H9 (cell line): ENCODE measurements around the gene MVP. TPM values are rescaled to one million over a fixed set of nuclear protein-coding genes. Genes with fewer than 3 reads are reported as not detected.

ENCODE experiments used
- DNase-seq: peaks from one replicate; pipeline ENCODE4 v3.0.0-alpha.2; 2017
- H2AFZ ChIP-seq: one replicate; pipeline ENCODE4 v1.6.1; 2013; ENCODE audit warnings: mild to moderate bottlenecking, low read length, control low read depth, moderate library complexity
- H2AK5ac ChIP-seq: 2 replicates; pipeline ENCODE4 v1.6.1; 2013; ENCODE audit warnings: low read length, control low read depth, mixed read lengths; ENCODE audit not compliant: insufficient read length
- H2BK120ac ChIP-seq: one replicate; pipeline ENCODE4 v1.6.1; 2013; ENCODE audit warnings: low read depth, mild to moderate bottlenecking, low read length, control low read depth, inconsistent platforms; ENCODE audit not compliant: poor library complexity, severe bottlenecking
- H2BK12ac ChIP-seq: 2 replicates; pipeline ENCODE4 v1.6.1; 2013; ENCODE audit warnings: low read length, control low read depth, mixed read lengths, low read depth; ENCODE audit not compliant: insufficient read length
- H2BK15ac ChIP-seq: 2 replicates; pipeline ENCODE4 v1.6.1; 2013; ENCODE audit warnings: low read depth, low read length, control low read depth
- H2BK20ac ChIP-seq: one replicate; pipeline ENCODE4 v1.6.1; 2013; ENCODE audit warnings: low read depth, mild to moderate bottlenecking, low read length, control low read depth, inconsistent platforms; ENCODE audit not compliant: poor library complexity, severe bottlenecking
- H2BK5ac ChIP-seq: 2 replicates; pipeline ENCODE4 v1.6.1; 2013; ENCODE audit warnings: low read length, control low read depth, mixed read lengths; ENCODE audit not compliant: insufficient read length
- H3K14ac ChIP-seq: 2 replicates; pipeline ENCODE4 v1.6.1; 2013; ENCODE audit warnings: low read length, control low read depth; ENCODE audit not compliant: insufficient read depth
- H3K18ac ChIP-seq: 2 replicates; pipeline ENCODE4 v1.6.1; 2013; ENCODE audit warnings: low read depth, mild to moderate bottlenecking, mixed read lengths, low read length, control low read depth; ENCODE audit not compliant: insufficient read length
- H3K23ac ChIP-seq: 2 replicates; pipeline ENCODE4 v1.6.1; 2013; ENCODE audit warnings: low read length, control low read depth, mixed read lengths, low read depth; ENCODE audit not compliant: insufficient read length
- H3K23me2 ChIP-seq: 2 replicates; pipeline ENCODE4 v1.6.1; 2013; ENCODE audit warnings: low read depth, mild to moderate bottlenecking, mixed read lengths, low read length, control low read depth; ENCODE audit not compliant: insufficient read length, poor library complexity, severe bottlenecking
- H3K27ac ChIP-seq: 2 replicates; pipeline ENCODE4 v1.5.1; 2013; ENCODE audit warnings: low read length, control low read depth, mixed read lengths, low read depth; ENCODE audit not compliant: insufficient read length
- H3K27me3 ChIP-seq: 2 replicates; pipeline ENCODE4 v1.6.1; 2013; ENCODE audit warnings: low read length, control low read depth, inconsistent platforms; ENCODE audit not compliant: insufficient read depth
- H3K4ac ChIP-seq: 2 replicates; pipeline ENCODE4 v1.6.1; 2013; ENCODE audit warnings: low read depth, mild to moderate bottlenecking, control low read depth, inconsistent platforms, low read length, moderate library complexity
- H3K4me1 ChIP-seq: 2 replicates; pipeline ENCODE4 v1.6.1; 2013; ENCODE audit warnings: low read length, control low read depth, inconsistent platforms; ENCODE audit not compliant: insufficient read depth
- H3K4me2 ChIP-seq: 2 replicates; pipeline ENCODE4 v1.6.1; 2013; ENCODE audit warnings: low read length, control low read depth, mixed read lengths; ENCODE audit not compliant: insufficient read length, insufficient read depth
- H3K56ac ChIP-seq: 2 replicates; pipeline ENCODE4 v1.6.1; 2013; ENCODE audit warnings: low read depth, mild to moderate bottlenecking, mixed read lengths, low read length, control low read depth; ENCODE audit not compliant: insufficient read length
- H3K79me1 ChIP-seq: 2 replicates; pipeline ENCODE4 v1.6.1; 2013; ENCODE audit warnings: low read depth, mild to moderate bottlenecking, moderate library complexity, low read length, control low read depth, inconsistent platforms; ENCODE audit not compliant: insufficient read depth, poor library complexity, severe bottlenecking
- H3K79me2 ChIP-seq: 2 replicates; pipeline ENCODE4 v1.6.1; 2013; ENCODE audit warnings: low read length, control low read depth, inconsistent platforms; ENCODE audit not compliant: insufficient read depth
- H3K9ac ChIP-seq: 2 replicates; pipeline ENCODE4 v1.6.1; 2013; ENCODE audit warnings: low read length, control low read depth, mixed read lengths; ENCODE audit not compliant: insufficient read length; ENCODE audit errors: extremely low read depth
- H3K9me3 ChIP-seq: one replicate; pipeline ENCODE4 v1.6.1; 2013; ENCODE audit warnings: low read depth, low read length, inconsistent platforms; ENCODE audit not compliant: control insufficient read depth
- H3T11ph ChIP-seq: one replicate; pipeline ENCODE4 v1.6.1; 2013; ENCODE audit warnings: mild to moderate bottlenecking, low read length, control low read depth, inconsistent platforms
- H4K20me1 ChIP-seq: one replicate; pipeline ENCODE4 v1.6.1; 2013; ENCODE audit not compliant: control insufficient read depth, insufficient read length, insufficient read depth
- H4K5ac ChIP-seq: 2 replicates; pipeline ENCODE4 v1.6.1; 2013; ENCODE audit warnings: low read depth, mild to moderate bottlenecking, mixed read lengths, low read length, control low read depth; ENCODE audit not compliant: insufficient read length
- H4K8ac ChIP-seq: replicated peaks from 2 replicates; pipeline ENCODE4 v1.6.1; 2013; ENCODE audit warnings: low read length, control low read depth, mixed read lengths, low read depth; ENCODE audit not compliant: insufficient read length
- H4K91ac ChIP-seq: 2 replicates; pipeline ENCODE4 v1.6.1; 2013; ENCODE audit warnings: low read depth, mild to moderate bottlenecking, moderate library complexity, mixed read lengths, low read length, control low read depth; ENCODE audit not compliant: insufficient read length
- H3K27ac Mint-ChIP-seq, 3 experiments: 2 replicates in 2 of 3; 3 replicates in 1 of 3; pipeline ENCODE4 v1.8.0; 2020 to 2021; ENCODE audit warnings: mixed read lengths in 3 of 3, mild to moderate bottlenecking in 1 of 3, moderate library complexity in 1 of 3
- H3K27me3 Mint-ChIP-seq: 2 replicates; pipeline ENCODE4 v1.8.0; 2021; ENCODE audit warnings: low read depth, mild to moderate bottlenecking, moderate library complexity, mixed read lengths
- H3K36me3 Mint-ChIP-seq, 3 experiments: 2 replicates in 2 of 3; 3 replicates in 1 of 3; pipeline ENCODE4 v1.8.0; 2020 to 2021; ENCODE audit warnings: low read depth in 3 of 3, mixed read lengths in 3 of 3; ENCODE audit not compliant: insufficient read depth in 1 of 3
- H3K4me1 Mint-ChIP-seq, 2 experiments: 2 replicates each; pipeline ENCODE4 v1.8.0; 2020; ENCODE audit warnings: mixed read lengths in 2 of 2
- H3K4me3 Mint-ChIP-seq, 2 experiments: 2 replicates in 1 of 2; 3 replicates in 1 of 2; pipeline ENCODE4 v1.8.0; 2020 to 2021; ENCODE audit warnings: mild to moderate bottlenecking in 2 of 2, mixed read lengths in 2 of 2, moderate library complexity in 1 of 2
- H3K9me3 Mint-ChIP-seq, 2 experiments: 2 replicates in 1 of 2; 3 replicates in 1 of 2; pipeline ENCODE4 v1.8.0; 2020; ENCODE audit warnings: mild to moderate bottlenecking in 2 of 2, mixed read lengths in 2 of 2, moderate library complexity in 1 of 2
- WGBS: extraction: QIAGEN DNeasy Blood & Tissue Kit; methylation state at CpG from one replicate; pipeline ENCODE4 v1.1.7; 2013; ENCODE audit warnings: missing lambda C conversion rate, low lambda C conversion rate, mixed read lengths; ENCODE audit not compliant: insufficient read length; ENCODE audit errors: extremely low coverage; 5-methylcytosine and 5-hydroxymethylcytosine counted together
- total RNA-seq: library from RNA; stranded (reverse); gene quantifications from 2 replicates; pipeline ENCODE4 v1.2.1, GENCODE V29; 2021
- TF ChIP-seq, protein P1 (sequence below): fragments of 200-600 bp; sonication (generic); conservative IDR thresholded peaks from 3 replicates; pipeline ENCODE4 v1.8.0; 2021; ENCODE audit warnings: antibody characterized with exemption, mild to moderate bottlenecking

MVP gene
- total RNA-seq, 1 experiment from 2014 or later: 3.1 TPM

DNA sequence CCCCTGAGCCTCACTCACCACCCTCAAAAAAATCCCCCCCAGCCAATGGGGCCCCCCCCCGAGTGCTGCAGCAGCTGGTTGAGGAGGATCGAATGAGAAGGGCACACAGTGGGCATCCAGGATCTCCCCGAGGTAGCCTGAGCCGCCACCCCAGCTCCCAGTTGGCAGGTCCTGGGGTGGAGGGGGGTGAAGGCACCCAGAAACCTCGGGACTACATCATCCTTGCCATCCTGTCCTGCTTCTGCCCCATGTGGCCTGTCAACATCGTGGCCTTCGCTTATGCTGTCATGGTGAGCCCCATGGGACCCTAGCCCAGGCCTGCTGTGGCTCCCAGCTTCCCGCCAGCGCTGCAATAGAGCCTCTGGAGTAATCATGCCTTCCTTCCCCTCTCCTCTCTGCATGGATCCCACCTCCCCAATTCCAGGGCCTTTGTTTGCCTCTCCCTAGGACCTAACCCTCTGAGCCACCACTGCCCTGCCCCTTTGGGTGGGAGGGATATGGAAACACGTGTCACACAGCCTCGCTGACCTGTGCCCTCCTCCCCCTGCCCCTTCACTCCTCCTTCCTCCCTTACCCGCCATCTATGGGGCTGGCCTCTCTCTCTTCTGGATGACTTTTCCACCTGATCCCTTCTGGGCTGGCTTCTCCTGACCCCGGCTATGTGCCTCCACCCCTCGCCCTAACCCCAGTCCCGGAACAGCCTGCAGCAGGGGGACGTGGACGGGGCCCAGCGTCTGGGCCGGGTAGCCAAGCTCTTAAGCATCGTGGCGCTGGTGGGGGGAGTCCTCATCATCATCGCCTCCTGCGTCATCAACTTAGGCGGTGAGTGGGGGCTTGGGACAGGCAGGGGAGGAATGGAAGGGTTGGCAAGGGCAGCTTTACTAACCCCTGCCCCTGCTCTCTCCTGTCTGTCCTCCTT, 6.4 kb upstream of the MVP start:
- Histone ChIP-seq H3K9ac (peak overlapping the region; percentile 26), H3K14ac (no peak overlapping the region; the same call in 1 of the 2 replicates), H2BK5ac (no peak overlapping the region), H4K5ac (no peak overlapping the region), H3K79me1 (no peaks in the 10 kb centered on the region), H4K8ac (no peak overlapping the region), H4K20me1 (no peaks in the 10 kb centered on the region), H3T11ph (no peak overlapping the region), H3K9me3 (no peaks in the 10 kb centered on the region), H3K4me1 (peaks cover 6% of the 10 kb centered on the region; the same call in 1 of the 2 replicates), H2BK15ac (no peak overlapping the region), H2BK12ac (no peak overlapping the region), H2AFZ (no peak overlapping the region), H3K18ac (no peak overlapping the region), H2BK120ac (no peak overlapping the region), H3K4ac (no peak overlapping the region), H3K23me2 (peaks cover 35% of the 10 kb centered on the region), H2BK20ac (no peak overlapping the region), H3K27me3 (no peaks in the 10 kb centered on the region), H2AK5ac (no peak overlapping the region), H3K27ac (no peak overlapping the region), H4K91ac (no peak overlapping the region), H3K4me2 (peak overlapping the region; percentile 59), H3K23ac (no peak overlapping the region), H3K56ac (no peak overlapping the region), H3K79me2 (no peaks in the 10 kb centered on the region; the same call in 1 of the 2 replicates)
- H3K4me3 Mint-ChIP-seq: peak overlapping the region; percentile 93 to 96
- H3K27ac Mint-ChIP-seq: peak overlapping the region in 2 of 3 experiments; percentile 59 to 72; a peak in 4 of 7 replicates
- peaks cover 16 to 30% (median 19%) of the 10 kb centered on the region in 3 experiments for H3K36me3 Mint-ChIP-seq
- DNase-seq: no peak
- no peaks in the 10 kb centered on the region; a peak in 1 of 5 replicates for H3K9me3 Mint-ChIP-seq
- TF ChIP-seq, protein P1, sequence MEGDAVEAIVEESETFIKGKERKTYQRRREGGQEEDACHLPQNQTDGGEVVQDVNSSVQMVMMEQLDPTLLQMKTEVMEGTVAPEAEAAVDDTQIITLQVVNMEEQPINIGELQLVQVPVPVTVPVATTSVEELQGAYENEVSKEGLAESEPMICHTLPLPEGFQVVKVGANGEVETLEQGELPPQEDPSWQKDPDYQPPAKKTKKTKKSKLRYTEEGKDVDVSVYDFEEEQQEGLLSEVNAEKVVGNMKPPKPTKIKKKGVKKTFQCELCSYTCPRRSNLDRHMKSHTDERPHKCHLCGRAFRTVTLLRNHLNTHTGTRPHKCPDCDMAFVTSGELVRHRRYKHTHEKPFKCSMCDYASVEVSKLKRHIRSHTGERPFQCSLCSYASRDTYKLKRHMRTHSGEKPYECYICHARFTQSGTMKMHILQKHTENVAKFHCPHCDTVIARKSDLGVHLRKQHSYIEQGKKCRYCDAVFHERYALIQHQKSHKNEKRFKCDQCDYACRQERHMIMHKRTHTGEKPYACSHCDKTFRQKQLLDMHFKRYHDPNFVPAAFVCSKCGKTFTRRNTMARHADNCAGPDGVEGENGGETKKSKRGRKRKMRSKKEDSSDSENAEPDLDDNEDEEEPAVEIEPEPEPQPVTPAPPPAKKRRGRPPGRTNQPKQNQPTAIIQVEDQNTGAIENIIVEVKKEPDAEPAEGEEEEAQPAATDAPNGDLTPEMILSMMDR: no peak
- H3K27me3 Mint-ChIP-seq: no peaks in the 10 kb centered on the region; the same call in none of the 2 replicates
- H3K4me1 Mint-ChIP-seq: peaks cover 51 to 68% of the 10 kb centered on the region in 2 experiments
- WGBS: no CpG with 5 or more reads among the region's 24 CpGs
